GM08714 (cell line): ENCODE results near the gene SPPL3.

Experiments
- H3K4me3 ChIP-seq: fragments of 200-500 bp; sonication (Bioruptor generic); 2 replicates; pipeline ENCODE4 v1.5.1; 2014; ENCODE audit warnings: mild to moderate bottlenecking, low read length, inconsistent platforms
- ZNF274 ChIP-seq: IDR thresholded peaks from 2 replicates; pipeline ENCODE4 v1.6.1; 2012; ENCODE audit warnings: mild to moderate bottlenecking, low read depth, low read length

Gene SPPL3

GRCh38 chr12:120834489-120835303, 69.5 kb downstream of the SPPL3 start:
- H3K4me3 ChIP-seq = peak overlapping the region; percentile 78
- no peak for TF ChIP-seq ZNF274

- H3K4me3 ChIP-seq = peak overlapping the region; percentile 78; the same call in 1 of the 2 replicates
Observed at GRCh38 chr12:120833849-120834248, 70.3 kb downstream of the SPPL3 start.

DNA sequence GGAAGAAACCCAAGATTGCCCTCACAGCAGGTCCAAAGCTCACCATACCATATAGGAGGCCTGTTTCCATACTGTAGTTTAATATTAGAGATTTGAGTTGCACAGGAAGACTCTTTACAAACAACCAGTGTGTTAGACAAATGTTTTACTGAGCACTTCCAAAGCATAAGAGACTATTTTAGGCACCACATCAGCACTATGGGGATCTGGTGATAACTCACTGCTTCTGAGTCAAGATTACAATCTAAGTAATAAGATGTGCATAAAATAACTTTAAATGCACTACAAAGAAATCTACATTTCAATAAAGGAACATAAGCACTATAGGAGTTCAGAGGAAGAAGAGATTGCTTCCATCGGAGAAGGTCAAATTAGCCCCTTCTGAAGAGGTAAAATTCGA, 71.4 kb downstream of the SPPL3 start:
- TF ChIP-seq ZNF274 = no peak
- H3K4me3 ChIP-seq = no peak overlapping the region

More at GRCh38 chr12:120833849-120834248, 70.3 kb downstream of the SPPL3 start:
- TF ChIP-seq ZNF274 = no peak

DNA sequence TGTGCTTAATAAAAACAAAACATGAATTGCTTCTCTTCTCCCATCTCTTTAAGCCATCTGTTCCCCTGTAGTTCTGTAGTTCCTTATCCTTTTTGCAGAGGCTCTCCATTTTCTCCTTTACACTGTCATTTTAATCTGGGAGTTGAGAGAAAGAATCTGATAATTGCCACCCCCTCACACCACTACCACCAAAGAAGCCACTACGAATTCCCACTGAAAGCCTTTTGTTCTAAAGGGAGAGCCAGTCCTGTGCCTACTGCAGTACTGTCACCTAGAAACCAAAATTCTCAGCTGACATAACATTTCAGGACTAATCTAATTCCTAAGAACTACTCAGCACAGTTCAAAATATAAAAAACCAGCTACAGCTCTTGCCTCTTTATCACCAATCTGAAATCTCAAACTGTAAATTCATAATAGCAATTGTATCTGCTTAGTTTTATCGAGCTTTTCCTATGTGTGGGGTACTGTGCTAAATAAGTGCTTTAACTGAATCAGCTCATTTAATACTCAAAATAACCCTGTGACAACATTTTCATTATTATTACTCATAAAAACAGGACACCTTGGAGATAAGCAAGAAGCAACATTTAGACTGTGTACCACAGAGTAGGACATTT, 72.4 kb downstream of the SPPL3 start:
- no peak overlapping the region for H3K4me3 ChIP-seq
- TF ChIP-seq ZNF274 = no peak

DNA sequence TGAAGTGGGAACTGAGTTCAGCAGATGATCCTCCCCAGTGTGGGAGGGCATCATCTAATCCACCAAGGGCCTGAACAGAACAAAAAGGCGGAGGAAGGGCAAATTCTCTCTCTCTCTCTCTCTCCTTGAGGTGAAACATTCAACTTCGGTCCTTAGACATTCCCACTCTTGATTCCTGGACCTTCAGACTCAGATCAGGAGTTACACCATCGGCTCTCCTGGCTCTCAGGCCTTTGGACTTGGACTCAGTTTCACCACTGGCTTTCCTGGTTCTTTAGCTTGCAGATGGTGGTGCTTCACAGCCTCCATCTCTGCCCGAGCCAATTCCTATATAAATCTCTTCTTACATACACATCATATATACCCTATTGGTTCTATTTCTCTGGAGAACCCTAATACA, 73.2 kb downstream of the SPPL3 start:
- no peak overlapping the region for H3K4me3 ChIP-seq
- TF ChIP-seq ZNF274 = no peak

- no peak for TF ChIP-seq ZNF274
- H3K4me3 ChIP-seq = no peak overlapping the region
Observed at GRCh38 chr12:120830052-120830940, 73.9 kb downstream of the SPPL3 start.

DNA sequence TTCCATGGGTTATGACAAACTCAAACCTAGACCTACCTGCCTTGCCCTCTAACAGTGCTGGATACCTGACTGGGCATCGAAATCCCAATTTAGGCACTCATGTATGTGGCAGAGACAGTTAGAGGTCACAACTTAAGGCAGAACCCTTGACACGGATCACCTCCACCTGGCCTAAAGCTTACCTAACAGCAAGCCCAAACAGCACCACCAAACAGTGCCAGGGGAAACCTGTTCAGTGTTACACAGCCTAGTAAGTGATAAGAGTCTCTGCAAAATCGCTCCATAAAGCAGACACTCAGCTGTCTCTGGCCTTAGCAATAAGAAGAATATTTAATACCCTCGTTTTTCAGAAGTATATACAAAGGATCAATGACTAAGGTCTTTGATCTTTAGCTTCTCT, 77.8 kb downstream of the SPPL3 start:
- no peak for TF ChIP-seq ZNF274
- no peak overlapping the region for H3K4me3 ChIP-seq

- H3K4me3 ChIP-seq = no peak overlapping the region
- no peak for TF ChIP-seq ZNF274
Observed at GRCh38 chr12:120825337-120825736, 78.8 kb downstream of the SPPL3 start.

DNA sequence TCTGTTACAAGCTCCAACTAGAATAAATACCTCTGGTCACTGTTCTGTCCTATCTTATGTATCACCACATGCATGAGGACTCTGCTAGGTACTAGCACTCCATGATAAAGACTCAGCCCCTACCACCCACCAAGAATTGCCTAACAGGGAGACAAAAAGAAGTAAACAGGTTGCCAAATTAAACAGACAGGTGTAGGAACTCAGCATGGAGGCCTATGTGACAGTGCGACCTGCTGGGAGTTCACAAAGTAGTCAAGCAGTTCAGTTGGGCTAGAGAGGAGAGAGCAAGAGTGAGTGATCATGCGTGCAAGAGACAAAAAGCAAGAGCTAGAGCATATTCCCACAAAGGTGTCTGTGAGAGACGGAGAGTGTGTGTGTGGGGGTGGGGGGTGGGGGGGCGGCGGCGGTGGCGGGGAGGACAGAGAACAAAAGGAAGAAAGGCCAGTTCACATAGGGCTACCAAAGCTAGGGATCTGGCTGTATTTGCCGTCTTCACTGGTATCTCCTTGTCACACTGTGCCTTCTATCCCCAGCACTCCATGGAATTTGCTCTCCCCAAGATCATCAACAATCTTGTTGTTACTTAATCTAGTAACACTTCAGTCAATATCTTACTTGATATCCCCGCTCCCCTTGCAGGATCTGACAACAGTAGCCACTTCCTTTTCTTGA, 81.2 kb downstream of the SPPL3 start:
- TF ChIP-seq ZNF274 = no peak
- no peak overlapping the region for H3K4me3 ChIP-seq

- no peak overlapping the region for H3K4me3 ChIP-seq
- no peak for TF ChIP-seq ZNF274
Observed at GRCh38 chr12:120821878-120822277, 82.3 kb downstream of the SPPL3 start.

GRCh38 chr12:120820884-120821510, 83.2 kb downstream of the SPPL3 start:
- H3K4me3 ChIP-seq = no peak overlapping the region
- no peak for TF ChIP-seq ZNF274

DNA sequence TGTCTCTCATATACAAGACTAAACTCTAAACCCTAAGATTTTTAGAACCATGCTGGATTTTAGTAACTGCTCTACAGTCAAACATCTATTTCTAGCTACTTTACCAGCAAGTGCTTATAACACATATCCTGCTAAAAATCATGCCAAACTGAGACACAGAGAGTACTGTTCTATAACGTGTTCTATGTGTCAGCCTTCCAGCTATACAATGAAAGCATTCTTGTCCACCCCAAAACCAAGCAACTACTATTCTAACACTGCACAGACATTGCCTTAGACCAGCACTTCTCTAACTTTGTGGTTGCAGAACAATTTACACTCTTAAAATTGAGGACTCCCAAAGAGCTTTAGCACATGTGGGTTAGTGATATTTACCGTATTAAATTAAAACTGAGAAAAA, 85.7 kb downstream of the SPPL3 start:
- no peak for TF ChIP-seq ZNF274

GRCh38 chr12:120817559-120818330, 86.4 kb downstream of the SPPL3 start:
- TF ChIP-seq ZNF274 = no peak
- H3K4me3 ChIP-seq = no peak overlapping the region

More for the DNA sequence above, 85.7 kb downstream of the SPPL3 start:
- H3K4me3 ChIP-seq = no peak overlapping the region
